Duodenal mucosa (tissue), 2 donors: ENCODE results near the gene ASF1A.
"Not testable (repeated sequence)": the region's sequence is repeated elsewhere in the genome, so short reads cannot be mapped to it uniquely, and the experiment has no call there.

Experiments
- H3K27ac ChIP-seq: one replicate; pipeline ENCODE4 v1.7.0; 2013; ENCODE audit warnings: low read depth, low read length
- H3K27me3 ChIP-seq, 2 donors: one replicate each; pipeline ENCODE4 v1.7.0; 2013; ENCODE audit warnings: low read length in 2 of 2, control low read depth in 1 of 2; ENCODE audit not compliant: insufficient read depth in 2 of 2, control insufficient read depth in 1 of 2
- H3K36me3 ChIP-seq, 2 donors: one replicate each; pipeline ENCODE4 v1.7.0; 2013; ENCODE audit warnings: low read length in 2 of 2, control low read depth in 1 of 2; ENCODE audit not compliant: insufficient read depth in 2 of 2, control insufficient read depth in 1 of 2
- H3K4me1 ChIP-seq, 2 donors: one replicate each; pipeline ENCODE4 v1.7.0; 2013; ENCODE audit warnings: low read length in 2 of 2, control low read depth in 1 of 2; ENCODE audit not compliant: insufficient read depth in 2 of 2, control insufficient read depth in 1 of 2
- H3K4me3 ChIP-seq, 2 donors: one replicate each; pipeline ENCODE4 v1.7.0; 2013; ENCODE audit warnings: low read length in 2 of 2, low read depth in 1 of 2
- H3K9ac ChIP-seq, 2 donors: one replicate each; pipeline ENCODE4 v1.7.0; 2013; ENCODE audit warnings: low read length in 2 of 2, low read depth in 1 of 2
- H3K9me3 ChIP-seq, 2 donors: one replicate each; pipeline ENCODE4 v1.7.0; 2013; ENCODE audit warnings: low read length in 2 of 2, control low read depth in 1 of 2; ENCODE audit not compliant: control insufficient read depth in 1 of 2

ASF1A gene

DNA sequence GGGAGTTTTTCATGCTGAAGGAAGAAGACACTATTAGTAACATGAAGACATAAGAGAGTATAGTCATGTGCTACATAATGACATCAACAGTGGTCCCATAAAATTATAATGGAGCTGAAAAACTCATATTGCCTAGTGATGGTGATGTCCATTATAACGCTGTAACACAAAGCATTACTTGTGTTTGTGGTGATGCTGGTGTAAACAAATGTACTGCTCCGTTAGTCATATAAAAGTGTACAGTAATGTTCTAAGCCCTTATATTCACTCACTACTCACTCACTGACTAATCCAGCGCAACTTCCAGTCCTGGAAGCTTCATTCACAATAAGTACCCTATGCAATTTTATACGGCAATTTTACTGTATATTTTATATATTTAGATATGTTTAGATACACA, 26.8 kb upstream of the ASF1A start:
- H3K27ac ChIP-seq = no peak overlapping the region
- no peaks in the 10 kb centered on the region for H3K27me3 ChIP-seq
- no peaks in the 10 kb centered on the region for H3K36me3 ChIP-seq
- no peaks in the 10 kb centered on the region for H3K9me3 ChIP-seq
- no peak overlapping the region for H3K9ac ChIP-seq
- peaks cover 4 to 6% of the 10 kb centered on the region in 2 donors for H3K4me1 ChIP-seq
- no peak overlapping the region for H3K4me3 ChIP-seq

GRCh38 chr6:118868901-118869300, 25.1 kb upstream of the ASF1A start:
- H3K9me3 ChIP-seq, H3K4me1 ChIP-seq, H3K27me3 ChIP-seq, H3K36me3 ChIP-seq, H3K9ac ChIP-seq, H3K27ac ChIP-seq, H3K4me3 ChIP-seq: not testable (repeated sequence)

DNA sequence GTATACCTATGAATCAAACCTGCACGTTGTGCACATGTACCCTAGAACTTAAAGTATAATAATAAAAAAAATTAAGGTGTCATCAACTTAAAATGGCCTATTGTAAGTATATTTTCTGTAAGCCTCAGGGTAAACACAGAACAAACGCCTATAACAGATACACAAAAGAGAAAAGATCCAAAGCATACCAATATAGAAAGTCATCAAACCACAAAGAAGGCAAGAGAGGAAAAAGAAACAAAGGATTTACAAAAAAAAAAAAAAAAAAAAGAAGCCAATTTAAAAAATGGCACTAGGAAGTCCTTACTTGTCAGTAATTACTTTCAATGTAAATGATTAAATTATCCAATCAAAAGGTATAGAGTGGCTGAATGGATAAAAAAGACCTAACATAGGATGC, 24.6 kb upstream of the ASF1A start:
- no peaks in the 10 kb centered on the region for H3K36me3 ChIP-seq
- H3K27me3 ChIP-seq = no peaks in the 10 kb centered on the region
- H3K9ac ChIP-seq = no peak overlapping the region
- H3K4me1 ChIP-seq = peaks cover 3 to 4% of the 10 kb centered on the region in 2 donors
- H3K27ac ChIP-seq = no peak overlapping the region
- H3K9me3 ChIP-seq = no peaks in the 10 kb centered on the region
- H3K4me3 ChIP-seq = no peak overlapping the region

DNA sequence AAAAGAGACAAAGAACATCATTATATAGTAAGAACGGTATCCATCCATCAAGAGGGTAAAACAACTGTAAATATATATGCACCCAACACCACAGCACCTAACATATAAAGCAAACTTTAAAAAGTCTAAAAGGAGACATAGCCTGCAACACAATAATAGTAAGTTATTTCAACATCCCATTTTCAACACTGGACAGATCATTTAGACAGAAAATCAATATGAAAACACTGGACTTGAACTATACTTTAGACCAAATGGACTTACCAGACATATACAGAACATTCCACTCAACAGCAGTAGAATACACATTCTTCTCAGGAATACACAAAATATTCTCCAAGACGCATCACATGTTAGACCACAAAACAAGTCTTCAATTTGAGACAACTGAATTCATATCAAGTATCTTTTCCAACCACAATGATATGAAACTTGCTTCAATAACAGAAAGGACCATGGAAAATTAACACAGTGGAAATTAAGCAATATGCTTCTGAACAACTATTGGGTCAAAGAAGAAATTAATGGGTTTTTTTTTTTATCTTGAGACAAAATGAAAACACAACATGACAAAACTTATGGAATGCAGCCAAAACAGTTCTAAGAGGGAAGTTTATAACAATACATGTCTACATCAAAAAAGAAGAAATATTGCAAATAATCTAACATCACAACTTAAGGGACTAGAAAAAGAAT, 23.9 kb upstream of the ASF1A start:
- Histone ChIP-seq H3K9ac (no peak overlapping the region), H3K4me3 (no peak overlapping the region), H3K4me1 (no peaks in the 10 kb centered on the region), H3K27ac (no peak overlapping the region), H3K27me3 (no peaks in the 10 kb centered on the region), H3K9me3 (no peaks in the 10 kb centered on the region), H3K36me3 (no peaks in the 10 kb centered on the region)

GRCh38 chr6:118871331-118871730, 22.6 kb upstream of the ASF1A start:
- Histone ChIP-seq H3K9me3 (no peaks in the 10 kb centered on the region), H3K9ac (no peak overlapping the region), H3K36me3 (no peaks in the 10 kb centered on the region), H3K4me1 (no peaks in the 10 kb centered on the region), H3K27me3 (no peaks in the 10 kb centered on the region), H3K27ac (no peak overlapping the region), H3K4me3 (no peak overlapping the region)

DNA sequence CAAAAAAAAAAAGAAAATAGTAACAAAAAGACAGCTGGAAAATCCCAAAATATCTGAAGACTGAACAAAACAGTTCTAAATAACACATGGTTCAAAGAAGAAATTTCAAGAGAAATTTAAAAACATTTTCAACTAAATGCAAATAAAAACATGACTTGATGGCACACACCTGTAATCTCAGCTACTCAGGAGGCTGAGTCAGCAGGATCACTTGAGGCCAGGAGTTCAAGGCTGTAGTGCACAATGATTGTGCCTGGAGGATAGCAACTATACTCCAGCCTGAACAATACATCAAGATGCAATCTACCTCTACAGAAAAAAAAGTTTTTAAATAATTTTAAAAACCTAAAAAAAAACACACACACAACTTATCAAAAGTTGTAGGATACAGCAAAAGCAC, 21.6 kb upstream of the ASF1A start:
- Histone ChIP-seq H3K27ac (no peak overlapping the region), H3K9me3 (no peaks in the 10 kb centered on the region), H3K4me3 (no peak overlapping the region)

GRCh38 chr6:118872726-118873125, 21.2 kb upstream of the ASF1A start:
- no peak overlapping the region for H3K27ac ChIP-seq
- H3K4me3 ChIP-seq = no peak overlapping the region
- no peaks in the 10 kb centered on the region for H3K9me3 ChIP-seq
- no peaks in the 10 kb centered on the region for H3K4me1 ChIP-seq
- H3K9ac ChIP-seq = no peak overlapping the region
- H3K36me3 ChIP-seq = no peaks in the 10 kb centered on the region
- H3K27me3 ChIP-seq = no peaks in the 10 kb centered on the region

More for the DNA sequence above, 21.6 kb upstream of the ASF1A start:
- H3K36me3 ChIP-seq = no peaks in the 10 kb centered on the region
- no peaks in the 10 kb centered on the region for H3K4me1 ChIP-seq
- no peaks in the 10 kb centered on the region for H3K27me3 ChIP-seq
- no peak overlapping the region for H3K9ac ChIP-seq

- no peak overlapping the region for H3K4me3 ChIP-seq
- no peak overlapping the region for H3K27ac ChIP-seq
- no peaks in the 10 kb centered on the region for H3K4me1 ChIP-seq
- no peaks in the 10 kb centered on the region for H3K27me3 ChIP-seq
- no peak overlapping the region for H3K9ac ChIP-seq
- H3K36me3 ChIP-seq = no peaks in the 10 kb centered on the region
- H3K9me3 ChIP-seq = no peaks in the 10 kb centered on the region
Observed at GRCh38 chr6:118873239-118873638, 20.7 kb upstream of the ASF1A start.

GRCh38 chr6:118875672-118876071, 18.3 kb upstream of the ASF1A start:
- no peak overlapping the region for H3K4me3 ChIP-seq
- no peaks in the 10 kb centered on the region for H3K36me3 ChIP-seq
- H3K9me3 ChIP-seq = no peaks in the 10 kb centered on the region
- H3K27ac ChIP-seq = no peak overlapping the region
- no peaks in the 10 kb centered on the region for H3K4me1 ChIP-seq
- H3K27me3 ChIP-seq = no peaks in the 10 kb centered on the region
- no peak overlapping the region for H3K9ac ChIP-seq

- Histone ChIP-seq H3K27ac (no peak overlapping the region), H3K27me3 (no peaks in the 10 kb centered on the region), H3K9me3 (no peaks in the 10 kb centered on the region), H3K4me3 (no peak overlapping the region), H3K9ac (no peak overlapping the region), H3K36me3 (no peaks in the 10 kb centered on the region), H3K4me1 (no peaks in the 10 kb centered on the region)
Observed at GRCh38 chr6:118876198-118876597, 17.8 kb upstream of the ASF1A start.

GRCh38 chr6:118876814-118877213, 17.1 kb upstream of the ASF1A start:
- H3K27me3 ChIP-seq = no peaks in the 10 kb centered on the region
- no peaks in the 10 kb centered on the region for H3K9me3 ChIP-seq
- H3K36me3 ChIP-seq = no peaks in the 10 kb centered on the region
- no peak overlapping the region for H3K27ac ChIP-seq
- H3K4me3 ChIP-seq = no peak overlapping the region
- H3K9ac ChIP-seq = no peak overlapping the region
- H3K4me1 ChIP-seq = no peaks in the 10 kb centered on the region
